HK-2 (cell line): ENCODE data around the gene MZB1.
"Not testable (repeated sequence)": the region's sequence is repeated elsewhere in the genome, so short reads cannot be mapped to it uniquely, and the experiment has no call there.

Experiments
- DNase-seq: peaks from one replicate; pipeline ENCODE4 v3.0.0-alpha.2; 2018; ENCODE audit not compliant: unreplicated experiment

MZB1 gene

DNA sequence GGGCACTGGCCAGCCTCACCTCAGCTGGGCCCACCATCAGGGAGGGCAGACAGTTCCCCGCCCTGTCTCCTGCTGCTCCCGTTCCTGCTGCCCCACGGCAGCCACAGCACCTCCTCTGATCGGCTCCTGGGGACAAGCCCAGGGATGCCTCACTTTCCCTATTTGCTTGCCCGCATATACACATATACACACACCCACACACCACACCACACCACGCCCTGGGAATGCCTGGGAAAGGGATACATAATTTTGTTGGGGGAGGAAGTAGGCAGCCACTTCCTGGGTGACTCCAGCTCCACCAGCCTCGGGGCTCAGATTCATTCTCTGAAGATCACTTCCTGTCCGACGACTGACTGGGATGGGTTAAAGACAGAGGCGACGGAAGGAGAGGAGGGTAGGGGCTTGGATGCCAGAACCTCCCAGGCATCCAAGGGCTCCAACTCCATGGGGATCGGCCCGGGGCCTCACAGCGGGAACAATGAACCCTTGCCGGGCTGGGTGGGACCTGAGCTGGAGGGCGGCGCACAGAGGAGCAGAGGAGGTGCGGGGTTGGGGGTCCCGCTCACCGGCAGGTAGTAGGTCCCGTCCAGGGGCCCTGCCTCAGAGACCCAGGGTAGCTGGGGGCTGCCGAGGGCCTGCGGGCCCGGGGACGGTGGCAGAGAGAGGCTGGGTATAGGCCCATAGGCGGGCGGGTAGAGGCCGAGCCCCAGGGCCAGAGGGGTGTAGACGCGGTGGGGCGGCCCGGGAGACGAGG is 2.0 kb upstream of the MZB1 start:
- DNase-seq, result no peak

DNA sequence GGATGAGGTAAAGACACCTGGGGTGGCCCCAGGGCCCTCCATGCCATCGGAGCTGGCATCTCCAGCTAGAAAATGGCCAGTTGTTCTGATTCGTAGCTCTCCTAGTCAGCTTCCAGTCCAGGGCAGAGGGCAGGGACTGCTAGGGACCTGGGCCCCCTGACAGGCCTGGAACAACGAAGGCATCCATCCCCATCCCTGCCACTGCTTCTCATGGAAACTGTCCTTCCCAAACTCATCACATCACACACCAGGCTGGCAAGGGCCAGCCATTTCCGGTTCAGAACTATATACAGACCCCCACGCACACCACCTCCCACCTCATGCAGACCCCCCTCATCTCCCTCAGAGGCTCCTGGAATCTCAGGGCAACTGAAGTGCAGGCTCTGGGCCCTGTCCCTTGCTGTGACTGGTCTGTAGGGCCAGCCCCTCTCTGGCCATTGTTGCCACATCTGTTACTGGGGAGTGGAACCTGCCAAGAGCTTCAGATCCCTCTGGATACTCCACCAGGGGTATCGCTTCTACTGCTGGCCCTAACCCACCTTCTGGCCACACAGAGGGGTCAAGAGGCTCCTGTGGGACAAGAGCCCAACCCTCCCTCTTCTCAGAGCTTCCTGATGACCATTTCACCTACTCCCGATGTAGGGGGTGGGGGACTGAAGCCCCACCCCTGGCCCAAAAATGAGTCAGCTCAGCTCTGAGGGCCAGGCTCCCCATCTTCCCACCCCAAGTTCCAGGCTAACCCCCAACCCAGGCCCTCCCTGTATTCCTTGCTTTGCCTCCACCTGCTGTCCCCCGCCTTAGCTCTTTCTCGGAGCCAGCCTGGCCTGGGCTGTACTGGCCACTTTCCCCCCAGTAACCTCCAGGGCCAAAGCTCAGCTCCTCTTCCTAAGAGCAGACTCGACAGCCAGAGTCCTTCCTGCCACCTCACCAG is 1.2 kb upstream of the MZB1 start:
- DNase-seq, result no peak

DNA sequence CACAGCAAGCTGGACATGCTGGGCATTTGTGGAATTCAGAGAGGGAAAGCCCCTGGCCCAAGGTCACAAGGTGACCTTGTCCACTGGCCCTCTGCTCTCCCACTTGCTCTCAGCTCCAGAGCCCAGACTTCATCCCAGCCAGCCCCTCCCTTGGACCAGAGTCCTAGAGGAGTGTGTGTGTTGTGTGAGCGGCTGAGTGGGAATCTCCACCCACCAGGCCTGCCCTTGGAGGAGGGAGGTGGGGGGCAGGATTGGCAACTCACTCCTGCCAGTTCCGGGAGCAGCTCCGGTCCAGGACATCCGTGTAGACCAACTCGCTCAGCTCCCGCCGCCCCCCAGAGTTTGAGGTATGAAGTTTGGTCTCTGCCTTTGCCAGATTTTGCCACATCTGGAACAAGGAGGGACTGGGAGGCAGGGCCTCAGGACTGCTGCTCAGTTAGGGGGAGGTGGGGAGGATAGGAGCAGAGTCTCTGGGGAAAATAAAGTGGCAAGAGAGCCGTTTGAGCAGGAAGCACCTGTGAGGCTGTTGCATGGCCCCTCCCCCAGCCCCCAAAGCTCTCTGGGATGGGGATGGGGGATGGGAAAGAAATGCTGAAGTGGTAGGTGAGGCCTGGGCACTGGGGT is 1.4 kb downstream of the MZB1 start:
- DNase-seq, result no peak

DNA sequence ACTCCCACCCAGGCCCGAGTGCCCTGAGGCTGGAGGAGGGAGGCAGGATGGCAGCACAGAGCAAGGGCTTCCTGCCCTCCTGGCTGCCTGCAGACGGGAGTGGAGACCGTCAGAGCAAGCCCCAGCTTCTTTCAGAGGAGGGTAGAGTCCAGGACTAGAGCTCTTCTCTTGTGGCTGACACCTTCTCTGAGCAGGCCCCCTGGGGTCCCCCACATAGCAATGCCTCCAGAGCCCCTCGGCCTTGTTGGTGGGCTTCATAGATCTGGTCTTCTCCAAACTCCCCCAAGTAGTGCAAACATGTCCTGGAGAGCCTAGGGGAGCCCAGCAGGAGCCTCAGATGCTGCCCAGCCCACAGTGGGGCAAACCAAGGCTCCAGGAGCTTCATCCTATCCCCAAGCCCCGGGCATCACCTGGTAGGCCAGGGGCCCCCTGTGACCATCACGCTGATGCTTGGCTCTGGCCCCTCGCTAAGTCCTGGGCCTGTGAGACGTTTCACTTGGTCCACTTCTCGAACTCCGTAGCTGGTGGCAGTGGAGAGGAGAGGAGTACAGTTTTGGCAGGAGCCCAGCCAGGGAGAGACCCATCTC is 2.0 kb downstream of the MZB1 start:
- no peak for DNase-seq

DNA sequence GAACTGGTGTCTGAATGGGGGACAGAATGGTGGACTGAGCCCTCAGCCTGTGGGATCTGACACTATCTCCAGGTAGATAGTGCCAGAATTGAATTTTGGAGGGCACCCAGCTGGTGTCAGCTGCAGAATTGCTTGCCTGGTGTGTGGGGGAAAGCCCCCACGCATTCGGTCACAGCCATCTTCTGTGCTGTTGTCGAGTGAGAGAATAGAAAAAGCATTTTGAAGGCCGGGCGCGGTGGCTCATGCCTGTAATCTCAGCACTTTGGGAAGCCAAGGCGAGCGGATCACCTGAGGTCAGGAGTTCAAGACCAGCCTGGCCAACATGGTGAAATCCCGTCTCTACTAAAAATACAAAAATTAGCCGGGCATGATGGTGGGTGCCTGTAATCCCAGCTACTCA is 2.8 kb downstream of the MZB1 start:
- DNase-seq, result not testable (repeated sequence)

DNA sequence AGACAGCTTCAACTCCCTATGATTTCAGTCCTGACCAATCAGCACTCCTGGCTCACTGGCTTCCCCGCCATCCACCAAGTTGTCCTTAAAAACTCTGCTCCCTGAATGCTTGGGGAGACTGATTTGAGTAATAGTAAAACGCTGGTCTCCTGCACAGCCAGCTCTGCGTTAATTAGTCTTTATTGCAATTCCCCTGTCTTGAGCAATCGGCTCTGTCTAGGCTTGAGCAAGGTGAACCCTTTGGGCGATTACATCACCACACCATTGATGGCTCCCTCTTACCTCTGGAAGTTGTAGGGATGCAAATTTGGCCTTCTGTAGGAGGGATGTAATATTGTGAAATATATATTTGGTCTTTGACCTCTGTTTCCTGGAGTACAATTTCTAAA is 3.7 kb downstream of the MZB1 start:
- DNase-seq, result no peak

DNA sequence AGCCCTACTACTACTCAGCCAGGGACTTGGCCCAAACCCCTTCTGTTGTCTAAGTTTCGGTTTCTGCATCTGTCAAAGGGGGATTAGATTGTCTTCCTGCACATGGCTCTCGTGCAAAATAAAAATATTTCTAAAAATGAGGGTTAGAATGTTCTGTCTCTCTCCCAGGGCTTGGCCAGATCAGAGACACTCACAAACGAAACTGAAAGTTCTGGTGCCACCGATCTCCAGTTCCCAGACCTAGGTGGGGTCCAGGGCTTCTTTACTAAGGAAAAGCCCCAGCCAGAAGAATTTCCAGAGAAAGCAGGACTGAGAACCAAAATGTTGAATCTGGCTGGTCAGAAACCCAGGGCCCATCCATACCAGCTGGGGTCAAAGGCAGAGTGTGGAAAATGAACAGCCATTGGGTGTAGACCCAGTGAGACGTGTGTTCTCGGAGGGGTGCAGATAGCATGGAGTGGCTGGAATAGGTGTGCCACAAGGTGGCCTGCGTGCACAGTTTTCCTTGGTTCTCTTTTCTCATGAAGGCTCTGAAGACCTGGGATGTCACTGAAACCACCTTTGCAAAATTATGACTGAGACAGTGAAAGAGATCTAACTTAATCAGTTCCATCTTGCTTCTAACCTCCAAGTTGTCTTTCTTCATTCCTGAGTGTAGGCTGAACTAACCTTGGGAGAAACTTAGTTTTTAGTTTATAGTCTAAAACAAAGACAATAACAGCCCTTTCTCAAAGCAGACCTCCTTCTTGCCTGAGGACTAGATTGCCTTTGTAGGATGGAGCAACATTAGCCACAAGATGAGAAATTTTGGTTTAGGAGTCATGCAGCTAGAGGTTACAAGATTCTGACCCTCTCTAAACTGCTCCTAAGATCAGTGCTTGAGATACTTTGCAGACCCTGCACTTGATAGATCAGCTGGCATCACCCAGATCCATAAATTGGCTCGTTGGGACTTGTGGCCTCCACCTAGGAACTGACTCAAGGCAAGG is 4.4 kb downstream of the MZB1 start:
- DNase-seq, result no peak

DNA sequence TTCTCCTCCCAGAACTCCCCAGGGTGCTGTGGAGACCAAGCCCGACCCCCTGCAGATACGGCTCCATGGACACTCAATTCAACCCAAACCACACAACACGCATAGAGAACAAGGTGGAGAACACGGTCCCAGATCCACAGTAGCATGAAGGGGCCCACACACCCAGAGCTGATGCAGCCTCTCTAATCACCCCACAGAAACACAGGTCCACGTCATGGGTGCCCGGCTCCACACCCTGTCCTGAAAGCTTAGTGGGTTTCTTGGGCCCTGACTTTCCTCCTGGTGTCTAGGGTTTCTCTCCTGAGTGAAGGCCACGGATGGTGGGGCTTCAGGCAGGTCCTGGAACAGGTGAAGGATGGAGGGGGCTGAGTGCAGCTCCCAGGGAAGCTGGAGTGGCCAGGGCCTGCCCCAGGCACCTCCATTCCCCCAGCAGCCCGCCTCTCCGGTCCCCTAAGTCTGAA is 5.1 kb downstream of the MZB1 start:
- no peak for DNase-seq

DNA sequence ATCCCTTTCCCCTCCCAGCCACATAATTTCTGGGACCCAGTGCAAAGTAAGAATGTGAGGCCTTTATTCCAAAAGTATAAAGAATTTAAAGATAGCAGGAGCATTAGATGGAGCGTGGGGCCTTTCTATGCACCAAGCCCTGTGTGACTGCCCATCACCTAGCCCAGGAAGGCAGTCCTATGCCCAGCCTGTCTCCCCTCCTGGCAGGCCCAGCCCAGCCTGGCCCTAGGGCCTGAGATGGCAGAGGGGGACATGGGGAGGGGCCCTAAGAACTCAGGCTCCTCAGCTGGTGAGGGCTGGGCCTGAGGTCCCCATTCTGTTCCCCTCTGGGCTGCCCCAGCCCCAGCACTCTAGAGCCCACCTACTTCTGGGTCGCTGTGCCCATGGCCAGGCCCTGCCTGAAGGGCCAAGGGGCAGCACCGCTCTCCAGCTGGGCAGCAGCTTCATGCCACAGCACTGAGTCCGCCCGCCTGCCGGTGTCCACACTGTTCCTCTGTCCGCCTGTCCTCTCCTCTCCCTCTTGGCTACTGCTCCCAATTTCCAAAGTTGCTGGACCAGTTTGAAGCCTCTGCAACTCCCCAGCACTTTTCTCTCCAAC is 5.6 kb downstream of the MZB1 start:
- DNase-seq, result no peak

DNA sequence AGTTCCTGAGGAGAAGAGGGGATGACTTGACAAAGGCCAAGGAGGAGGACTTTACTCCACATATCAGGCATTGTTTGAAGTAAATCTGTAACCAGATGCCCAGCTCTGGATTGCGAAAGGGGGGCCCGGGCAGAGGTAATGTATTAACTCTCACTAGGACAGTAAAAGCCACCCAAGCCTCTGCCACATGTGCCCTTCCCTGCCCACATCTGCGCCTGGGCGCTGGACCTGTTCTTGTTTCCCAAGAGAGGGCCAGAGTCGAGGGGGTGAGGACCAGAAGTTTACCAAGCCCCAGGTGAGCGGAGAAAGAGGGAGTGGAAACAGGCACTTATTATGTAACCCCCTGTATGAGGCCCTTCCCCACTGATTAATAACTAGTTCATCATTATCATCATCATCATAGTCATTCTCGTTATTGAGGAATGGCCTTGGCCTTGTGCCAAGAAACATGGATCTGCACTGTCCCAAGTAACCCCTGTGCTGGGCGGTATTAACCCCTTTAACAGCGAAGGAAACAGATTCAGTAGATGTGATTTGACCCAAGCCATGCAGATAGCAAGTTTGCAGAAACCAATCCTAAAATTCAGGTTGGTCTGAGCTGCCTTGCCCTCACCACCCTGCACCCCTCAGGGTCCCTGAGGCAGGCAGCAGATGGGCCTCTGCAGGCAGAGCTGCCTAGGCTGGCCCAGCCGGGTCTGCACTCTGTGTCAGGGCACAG is 6.3 kb downstream of the MZB1 start, which contains the start of gene SLC23A1:
TSS of gene SLC23A1 (minus strand) at position 23 of the 718 bp plus-strand sequence. CDS start 44 bp downstream, outside the sequence.
- peak; percentile 48 for DNase-seq

DNA sequence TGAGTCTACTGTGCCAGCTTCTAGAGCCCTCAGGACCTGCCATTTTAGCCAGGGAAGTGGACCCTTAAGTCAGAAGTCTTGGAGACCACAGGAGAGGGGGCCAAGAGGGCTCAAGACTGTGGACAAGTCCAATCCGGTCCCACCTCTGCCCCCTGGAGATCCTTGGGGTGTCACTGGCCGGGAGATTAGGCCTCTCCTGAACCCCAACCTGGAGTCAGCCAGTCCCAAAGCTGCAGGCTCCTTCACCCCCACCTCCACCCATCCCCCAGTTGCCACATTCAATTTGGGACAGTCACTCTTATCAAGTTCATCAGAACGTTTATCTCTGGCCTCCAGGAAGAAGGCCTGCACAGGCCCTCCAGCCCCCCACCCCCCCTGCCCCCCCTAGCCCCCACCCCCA is 6.9 kb downstream of the MZB1 start:
- no peak for DNase-seq

DNA sequence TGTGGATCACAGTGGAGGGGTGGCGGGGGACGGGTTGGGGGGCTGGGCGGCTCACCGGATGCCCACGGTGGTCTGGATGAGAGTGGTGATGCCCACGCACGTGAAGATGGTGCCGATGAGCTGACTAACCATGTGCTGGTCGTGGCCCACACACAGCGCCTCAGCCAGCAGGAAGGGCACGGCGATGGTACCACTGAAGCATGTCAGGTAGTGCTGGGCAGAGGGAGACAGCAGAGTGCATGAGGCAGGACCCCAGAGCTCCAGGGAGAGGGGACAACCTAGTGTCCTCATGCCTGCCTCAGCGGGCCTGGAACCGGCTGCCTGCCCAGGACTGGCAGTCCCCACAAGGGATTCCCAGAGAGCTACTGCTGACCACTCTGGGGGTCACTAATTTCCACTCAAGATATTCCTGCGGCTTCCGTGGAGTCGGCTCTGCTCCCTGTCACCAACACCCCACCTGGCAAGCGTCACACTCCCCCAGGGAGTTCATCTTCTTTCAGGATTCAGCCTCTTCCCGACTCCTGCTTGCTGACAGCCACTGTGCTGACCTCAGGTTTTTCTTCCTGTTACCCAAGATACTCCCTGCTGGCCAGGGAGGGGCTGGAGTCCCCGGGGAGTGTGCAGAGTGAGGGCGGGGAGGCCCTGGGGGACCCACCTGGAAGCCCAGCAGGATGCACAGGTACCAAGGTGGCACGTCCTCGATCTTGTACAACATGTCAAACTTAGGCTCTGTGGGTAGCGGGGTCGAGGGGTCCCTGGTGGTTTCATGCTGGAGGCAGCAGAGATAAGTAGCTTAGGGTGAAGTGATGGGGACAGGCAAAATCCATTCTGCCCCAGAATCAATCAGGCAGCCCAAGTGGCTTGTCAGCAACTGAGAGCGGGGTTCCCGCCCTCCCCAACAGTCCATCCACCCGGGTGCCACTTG is 7.6 kb downstream of the MZB1 start:
- DNase-seq, result no peak

DNA sequence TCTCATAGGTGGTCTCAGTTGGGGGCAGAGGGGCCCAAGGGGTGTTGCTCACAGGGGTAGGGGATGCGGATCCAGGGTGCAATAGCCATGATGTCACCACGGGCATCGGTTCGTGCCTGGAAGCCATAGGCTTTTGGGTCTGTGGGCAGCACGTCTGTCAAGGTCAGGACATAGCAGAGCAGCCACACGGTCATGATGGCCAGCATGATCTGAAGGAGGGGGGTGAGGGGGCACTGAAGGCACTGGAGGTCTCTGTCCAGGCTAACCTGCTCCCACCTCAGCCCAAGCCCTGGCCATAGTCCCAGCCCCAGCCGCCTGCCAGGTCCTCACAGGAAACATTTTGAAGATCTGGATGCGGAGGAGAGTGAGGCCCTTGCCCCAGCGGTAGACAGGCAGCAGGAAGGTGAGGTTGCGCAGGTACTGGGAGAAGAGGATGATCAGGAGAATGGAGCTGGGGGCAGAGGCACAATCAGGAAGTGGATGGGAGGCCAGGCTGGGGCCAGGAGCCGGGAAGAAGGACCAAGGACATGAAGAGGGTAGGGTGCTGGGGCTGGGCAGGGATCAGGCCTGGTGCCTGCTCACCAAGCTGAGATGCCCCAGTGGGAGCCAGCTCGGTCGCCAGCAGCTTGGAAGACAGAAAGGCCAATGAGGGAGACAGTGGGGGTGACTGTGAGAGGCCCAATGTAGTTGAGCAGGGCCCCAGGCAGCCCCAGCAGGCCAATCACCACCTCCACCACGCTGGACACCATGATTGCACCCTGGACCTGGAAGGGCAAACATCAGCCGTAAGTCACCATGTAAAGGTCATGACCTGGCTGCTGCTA is 9.9 kb downstream of the MZB1 start:
- DNase-seq, result no peak

DNA sequence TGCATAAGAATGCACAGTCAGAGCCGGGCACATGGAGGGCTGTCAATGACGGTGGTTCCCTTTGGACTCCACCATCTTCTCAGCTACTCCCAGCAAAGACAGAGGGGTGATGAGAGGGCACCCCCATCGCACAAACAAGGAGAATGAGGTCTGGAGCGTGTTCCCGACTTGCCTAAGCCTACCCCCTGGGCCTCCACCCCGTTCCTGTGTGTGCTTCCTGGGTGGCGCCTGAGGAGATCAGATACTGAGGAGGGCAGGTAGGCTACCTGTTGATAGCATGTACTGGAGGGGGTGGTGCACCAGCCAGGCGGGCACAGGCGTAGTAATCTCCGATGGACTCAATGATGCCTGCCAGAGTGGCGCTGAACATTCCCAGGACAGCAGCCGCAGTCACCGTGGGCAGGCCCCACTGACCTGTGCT is 10.8 kb downstream of the MZB1 start:
- no peak for DNase-seq

DNA sequence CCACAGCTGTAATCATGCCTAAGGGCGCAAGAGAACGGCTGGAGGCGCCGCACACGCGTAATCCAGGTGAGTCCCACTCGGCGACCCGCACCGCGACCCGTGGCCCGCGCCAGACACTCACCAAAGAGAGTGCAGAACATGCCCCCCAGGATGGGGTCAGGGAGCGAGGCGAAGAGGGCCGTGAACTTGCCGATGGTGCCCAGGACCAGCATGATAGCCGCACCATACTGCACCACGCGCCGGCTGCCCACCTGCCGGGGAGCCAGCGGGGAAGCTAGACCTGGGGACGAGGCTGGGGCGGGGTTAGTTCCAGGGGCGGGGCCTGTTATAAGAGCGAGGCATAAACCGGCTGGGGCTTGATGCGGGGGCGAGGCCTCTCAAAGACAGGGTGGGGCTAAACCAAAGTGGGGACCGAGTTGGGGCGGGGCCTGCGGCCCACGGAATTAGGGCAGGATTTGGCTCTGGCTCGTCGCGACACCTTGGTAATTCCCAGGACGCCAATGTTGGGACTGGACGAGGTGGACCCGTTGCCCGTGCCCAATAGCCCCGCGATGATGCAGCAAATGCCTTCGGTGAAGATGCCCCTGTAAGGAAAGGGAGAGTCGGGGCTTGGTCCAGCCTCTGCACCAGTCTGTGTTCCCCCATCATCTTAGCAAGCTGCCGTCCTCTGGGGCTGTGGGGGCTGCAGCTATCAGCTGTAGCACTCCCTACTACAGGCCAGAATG is 11.4 kb downstream of the MZB1 start:
- DNase-seq, result no peak

DNA sequence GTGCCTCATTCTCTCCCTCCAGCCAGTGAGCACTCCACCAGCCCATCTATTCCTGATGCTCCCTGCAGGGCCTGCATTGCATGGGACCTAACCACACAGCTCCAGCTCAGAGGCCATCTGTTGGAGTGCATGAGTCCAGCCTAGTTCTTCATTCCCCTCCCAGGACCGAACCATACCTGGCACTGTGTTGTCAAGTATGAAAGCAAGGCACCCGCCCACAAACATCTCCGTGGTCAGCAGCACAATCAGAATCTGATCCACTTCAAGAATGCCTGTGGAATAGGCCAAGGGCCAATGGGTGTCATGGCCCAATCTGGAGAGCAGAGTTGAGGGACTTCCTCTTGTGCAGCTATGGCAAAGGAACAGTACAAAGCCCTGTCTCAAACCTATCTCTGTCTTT is 12.5 kb downstream of the MZB1 start:
- no peak for DNase-seq

DNA sequence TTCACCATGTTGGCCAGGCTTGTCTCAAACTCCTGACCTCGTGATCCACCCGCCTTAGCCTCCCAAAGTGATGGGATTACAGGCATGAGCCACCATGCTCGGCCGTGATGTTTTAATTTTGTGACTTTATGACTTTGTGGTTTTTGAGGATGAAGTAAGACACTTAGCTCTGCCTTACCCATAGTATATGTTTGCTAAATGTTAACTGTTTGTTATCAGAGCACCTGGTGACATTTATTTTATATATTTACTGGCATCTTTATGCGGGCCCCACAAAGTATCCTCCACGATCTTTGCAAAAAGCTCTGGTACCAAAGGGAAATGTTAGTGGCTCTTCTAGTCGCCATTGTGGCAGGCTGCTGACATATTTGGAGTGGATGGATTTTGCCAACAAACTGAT is 13.3 kb downstream of the MZB1 start:
- no peak for DNase-seq
